Left colon (tissue), 2 donors: ENCODE measurements around the gene FAM210B. TPM values are rescaled to one million over a fixed set of nuclear protein-coding genes. Genes with fewer than 3 reads are reported as not detected.

Source experiments
- ATAC-seq: fragments of 200-7000 bp; cut with Tn5 transposase; one replicate; pipeline ENCODE4 v1.9.1; 2020; ENCODE audit warnings: mild to moderate bottlenecking, moderate library complexity
- DNase-seq, 2 donors: peaks; one replicate each; pipeline ENCODE4 v3.0.0-alpha.2; 2020
- intact Hi-C, 2 donors: fragments of 100-400 bp; cut with DNase I in 1 of 2; cut with micrococcal nuclease in 1 of 2; formaldehyde crosslinking; loops; one replicate each; pipeline versions ENCODE4 v1.11.2 to v1.14.0; 2022; cut with DNase I, micrococcal nuclease
- total RNA-seq, 2 donors: library from RNA; stranded (reverse); fragmentation: NEBNext Ultra II Directional; extraction: Animal tissue kit (Norgen Biotek cat#: 25700); gene quantifications; one replicate each; pipeline ENCODE4 v1.2.1, GENCODE V29; 2021
- donor health status: DM: no; HTN: no; CAD: no.
- donor health status: DM: yes; HTN: yes; CAD: no.

FAM210B gene
- total RNA-seq, 2 donors from 2014 or later = 30.2 to 35.3 TPM

DNA sequence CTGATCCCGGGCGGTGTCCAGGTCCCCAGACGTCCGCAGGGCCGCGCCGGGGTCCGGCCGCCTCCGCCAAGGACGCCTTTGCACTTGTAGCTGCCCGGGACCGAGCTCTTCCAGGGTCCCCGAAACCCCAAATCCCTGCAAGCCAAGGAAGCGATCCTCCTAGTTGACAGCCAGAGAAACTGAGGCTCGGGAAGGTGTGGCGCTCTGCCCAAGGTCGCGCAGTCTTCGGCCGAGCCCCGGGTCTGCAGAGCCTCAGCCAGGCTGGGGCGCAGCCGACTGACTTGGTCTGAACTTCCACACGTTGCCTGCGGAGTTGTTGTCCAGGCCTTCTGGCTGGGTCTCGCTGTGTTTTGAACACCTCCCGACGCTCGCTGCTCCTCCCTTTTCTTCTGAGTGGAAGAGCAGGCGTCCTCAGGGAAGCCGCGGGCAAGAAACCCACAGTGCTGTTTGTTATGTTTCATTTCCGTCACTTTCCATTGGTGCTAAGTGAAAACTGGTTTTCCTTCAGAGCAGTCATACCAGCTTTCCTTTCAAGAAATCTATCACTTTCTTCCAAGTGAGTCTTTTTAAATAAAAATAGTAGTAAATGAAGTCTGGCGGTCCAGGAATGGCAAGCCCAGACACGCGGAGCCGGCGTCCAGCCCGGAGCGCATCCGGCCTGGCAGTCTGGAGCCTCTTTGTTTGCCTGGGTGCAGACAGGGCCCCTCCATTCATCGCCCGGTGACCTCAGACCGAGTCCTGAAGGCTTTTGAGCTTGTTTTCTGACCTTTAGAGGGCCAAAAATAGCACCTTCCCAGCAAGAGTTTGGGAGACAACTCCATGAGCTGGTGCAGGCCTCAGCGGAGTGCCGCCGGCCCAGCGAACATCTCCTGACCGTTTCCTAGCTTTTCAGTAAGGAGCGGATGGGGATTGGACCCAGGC, 698 bp downstream of the FAM210B start:
- intact Hi-C loops = no loop called here
- DNase-seq (peak; percentile 51 to 61), ATAC-seq (peak; percentile 64)

DNA sequence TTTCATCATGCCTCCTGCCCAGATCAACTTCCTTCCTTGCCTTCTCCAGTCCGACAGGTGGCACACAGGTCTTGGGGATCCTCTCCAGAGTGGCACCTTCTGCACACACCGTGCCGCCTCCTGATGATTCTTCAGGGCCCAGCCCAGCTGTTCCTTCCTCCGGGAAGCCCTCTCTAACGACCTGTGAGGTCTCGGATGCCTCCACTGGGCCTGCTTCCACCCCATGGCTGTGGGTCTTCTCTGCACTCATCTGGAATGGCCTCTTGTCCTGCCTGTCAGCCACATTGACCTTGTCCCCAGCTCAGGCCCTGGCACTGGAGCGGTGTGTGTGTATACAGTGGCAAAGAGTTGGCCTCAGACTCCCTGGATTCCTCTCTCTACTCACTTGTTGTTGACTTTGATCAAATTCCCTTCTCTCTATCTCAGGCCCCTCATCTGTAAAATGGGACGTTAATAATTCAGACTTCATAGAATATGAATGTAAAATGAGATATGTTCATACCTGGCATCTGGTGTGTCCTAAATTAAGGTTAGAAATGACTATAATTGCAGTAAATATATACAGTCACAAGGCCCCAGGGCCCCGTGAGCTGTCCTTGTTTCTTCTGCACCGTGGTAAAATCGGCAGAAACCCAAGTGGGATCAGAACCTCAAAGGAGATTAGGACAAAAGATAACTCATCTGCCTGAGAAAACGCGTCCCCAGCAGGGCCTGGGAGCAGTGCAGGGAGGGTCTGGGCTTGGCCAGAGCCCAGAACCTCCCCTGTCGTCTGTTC, 1.5 kb downstream of the FAM210B start:
- intact Hi-C loops = no loop called here

DNA sequence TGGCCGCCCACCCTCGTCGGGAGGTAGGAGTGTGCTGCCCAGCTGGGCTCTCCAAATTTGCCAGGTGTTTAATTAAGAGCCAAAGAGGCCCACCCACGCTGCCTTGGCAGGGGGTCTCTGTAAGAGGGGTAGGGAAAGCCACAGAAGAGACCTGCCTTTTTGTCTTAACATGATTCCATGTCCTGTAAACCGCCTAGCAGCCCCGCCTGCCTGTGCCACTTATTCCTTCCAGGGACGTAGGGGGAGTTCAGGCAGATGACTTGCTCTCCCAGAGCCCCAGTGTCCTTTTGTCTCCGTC, 2.1 kb downstream of the FAM210B start:
- ATAC-seq (no peak), DNase-seq (no peak)
- intact Hi-C loops = no loop called here

More for the DNA sequence above, 1.5 kb downstream of the FAM210B start:
- no peak for ATAC-seq
- DNase-seq = no peak

DNA sequence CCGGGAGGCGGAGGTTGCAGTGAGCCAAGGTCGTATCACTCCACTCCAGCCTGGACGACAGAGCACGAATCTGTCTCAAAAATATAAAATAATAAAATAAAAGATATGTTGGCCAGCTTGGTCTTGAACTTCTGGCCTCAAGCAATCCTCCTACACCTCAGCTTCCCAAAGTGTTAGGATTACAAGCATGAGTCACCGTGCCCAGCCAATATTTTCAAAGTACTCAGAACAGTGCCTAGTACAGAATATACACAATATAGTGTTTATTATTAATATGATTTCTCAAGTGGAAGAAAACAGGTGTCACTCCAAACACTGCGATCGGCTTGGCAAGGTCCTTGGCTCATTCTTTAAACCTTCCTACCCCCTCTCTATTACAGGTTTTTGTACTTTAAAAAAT, 3.1 kb downstream of the FAM210B start:
- DNase-seq = no peak
- intact Hi-C loops = no loop called here
- no peak for ATAC-seq

DNA sequence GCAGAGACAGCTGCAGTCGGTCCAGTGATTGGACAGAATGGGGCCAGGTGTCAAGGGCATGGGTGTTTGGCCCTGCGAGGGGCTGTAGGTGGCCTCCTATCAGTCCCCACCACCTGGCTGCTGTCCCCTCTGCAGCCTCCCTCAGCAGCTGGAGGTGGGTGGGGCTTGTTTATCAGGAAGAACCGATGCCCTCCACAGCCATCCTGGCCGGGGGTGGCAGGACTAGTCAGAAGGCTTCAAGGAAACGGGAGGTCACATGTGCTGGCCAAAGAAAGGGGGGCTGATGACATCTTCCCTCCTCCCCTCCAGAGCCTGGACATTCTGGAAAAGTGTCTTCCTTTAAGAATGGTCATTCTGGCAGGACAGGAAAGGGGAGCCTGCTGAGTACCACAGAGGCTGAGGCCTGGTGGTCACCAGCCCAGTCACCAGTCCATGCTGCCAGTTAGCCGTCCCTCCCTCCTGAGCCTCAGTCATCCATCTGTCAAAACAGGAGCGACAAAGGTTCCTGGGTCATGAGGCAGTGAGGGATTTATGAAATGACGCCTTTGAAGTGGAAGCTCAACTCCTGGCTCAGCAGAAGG, 4.1 kb downstream of the FAM210B start:
- no peak for DNase-seq
- intact Hi-C loops = no loop called here

DNA sequence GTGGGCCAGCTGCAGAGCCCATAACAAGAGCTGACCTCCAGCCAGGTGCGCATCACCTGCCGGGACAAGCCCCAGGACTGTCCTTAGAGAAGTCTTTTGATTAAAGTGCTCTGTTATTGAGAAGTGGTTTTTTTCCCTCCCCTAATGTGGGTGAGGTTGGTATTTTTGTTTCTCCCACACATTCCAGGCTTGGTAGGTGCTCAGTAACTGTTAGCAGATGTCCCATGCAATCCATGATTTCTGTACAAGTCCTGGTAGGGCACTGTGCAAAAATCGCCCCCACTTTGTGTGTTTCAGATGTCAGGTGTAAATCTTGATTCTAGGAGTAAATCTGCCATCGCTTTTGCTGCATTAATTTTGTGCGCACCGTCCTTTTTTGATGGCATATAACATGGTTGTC, 4.7 kb downstream of the FAM210B start:
- ATAC-seq (no peak), DNase-seq (no peak)
- intact Hi-C loops = no loop called here

More for the DNA sequence above, 4.1 kb downstream of the FAM210B start:
- ATAC-seq = no peak

DNA sequence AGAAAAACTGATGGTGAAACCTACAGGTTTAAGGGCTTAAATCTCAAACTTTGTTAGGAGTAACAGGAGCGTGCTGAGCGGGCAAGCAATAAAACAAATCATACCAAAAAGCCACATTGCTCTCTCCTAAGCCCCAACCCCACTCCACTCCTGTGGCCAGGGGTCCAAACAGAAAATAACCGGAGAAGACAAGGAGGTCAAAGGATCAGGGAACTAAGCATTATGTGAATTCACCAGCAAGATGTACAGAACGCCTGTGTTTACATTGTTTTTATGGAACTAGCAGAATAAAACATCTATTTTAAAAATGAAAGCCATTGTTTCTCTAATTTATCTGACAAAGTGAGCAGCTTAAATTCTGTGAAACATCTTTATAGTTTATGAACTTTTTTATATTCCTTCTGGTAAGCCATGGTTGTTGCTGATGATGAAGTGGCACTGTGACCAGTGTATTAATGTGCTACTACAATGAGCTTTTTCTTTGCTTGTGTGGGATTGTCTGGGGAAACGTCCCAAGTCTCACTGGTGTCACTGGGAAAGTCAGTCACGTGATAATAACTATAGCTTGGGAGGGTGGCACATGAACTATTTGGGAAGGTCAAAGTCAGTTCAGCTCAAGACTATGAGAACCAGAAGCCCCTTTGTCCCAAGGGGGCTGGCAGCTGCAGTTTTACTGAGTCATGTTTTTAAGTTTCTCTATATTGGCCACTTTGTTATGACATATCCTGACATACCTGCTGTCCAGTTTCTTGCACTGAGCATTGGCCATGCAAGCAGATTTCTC, 9.8 kb downstream of the FAM210B start:
- ATAC-seq (no peak), DNase-seq (no peak)
- intact Hi-C loops = no loop called here

DNA sequence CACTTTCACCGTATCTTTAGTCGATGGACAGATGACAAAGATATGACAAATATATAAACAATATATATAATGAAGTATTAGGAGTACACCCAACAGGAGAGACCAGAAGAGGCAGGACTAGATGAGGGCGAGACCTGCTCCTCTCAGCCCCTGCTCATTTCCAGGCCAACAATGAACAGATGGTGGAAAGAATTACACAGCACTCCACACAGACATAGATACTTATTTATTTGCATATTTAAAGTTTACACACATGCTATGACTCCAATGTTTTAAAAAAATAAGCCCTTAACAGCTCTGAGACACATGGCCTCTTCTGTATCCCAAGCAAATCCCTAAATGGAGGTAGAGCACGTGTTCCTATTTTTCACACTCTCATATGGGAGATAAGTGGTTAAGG, 10.4 kb downstream of the FAM210B start:
- intact Hi-C loops = no loop called here
- DNase-seq (no peak), ATAC-seq (no peak)

DNA sequence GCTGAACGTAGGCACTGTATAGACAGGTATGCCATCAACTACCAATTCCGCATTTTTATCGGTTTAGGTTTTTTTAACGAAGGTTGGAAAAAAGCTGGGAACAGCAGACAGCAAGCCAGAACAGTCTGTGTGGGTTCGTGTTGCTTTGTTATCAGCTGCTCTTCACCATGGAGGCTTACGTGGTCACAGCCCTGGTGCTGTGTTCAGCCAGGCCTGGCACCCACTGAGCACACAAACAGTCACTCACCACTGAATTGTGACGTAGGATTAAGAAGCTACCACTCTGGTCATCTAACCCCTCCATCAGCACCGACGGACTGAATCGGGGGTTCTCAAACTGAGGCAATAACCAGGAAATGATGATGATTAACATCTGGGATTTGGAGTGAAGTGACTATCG, 13.2 kb downstream of the FAM210B start:
- intact Hi-C loops = no loop called here
- no peak for DNase-seq
- no peak for ATAC-seq

DNA sequence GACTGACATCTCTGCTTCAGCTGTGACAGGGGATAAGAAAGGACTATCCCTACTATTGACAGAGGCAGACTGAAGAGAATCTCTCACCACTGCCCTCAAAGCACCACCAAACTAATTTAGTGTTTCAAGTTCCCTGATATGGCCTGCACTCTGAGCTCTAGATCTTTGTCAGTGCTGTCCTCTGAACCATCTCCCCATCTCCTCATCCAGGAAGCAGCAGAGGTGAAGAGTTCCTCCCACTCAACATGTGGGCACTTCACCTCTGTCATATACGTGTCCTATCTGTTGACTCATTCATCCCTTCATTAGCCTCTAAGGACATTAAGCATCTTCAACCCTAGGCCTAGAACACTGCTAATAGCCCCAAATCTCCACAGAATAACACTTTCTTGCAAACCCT, 14.1 kb downstream of the FAM210B start:
- no peak for ATAC-seq
- no peak for DNase-seq

DNA sequence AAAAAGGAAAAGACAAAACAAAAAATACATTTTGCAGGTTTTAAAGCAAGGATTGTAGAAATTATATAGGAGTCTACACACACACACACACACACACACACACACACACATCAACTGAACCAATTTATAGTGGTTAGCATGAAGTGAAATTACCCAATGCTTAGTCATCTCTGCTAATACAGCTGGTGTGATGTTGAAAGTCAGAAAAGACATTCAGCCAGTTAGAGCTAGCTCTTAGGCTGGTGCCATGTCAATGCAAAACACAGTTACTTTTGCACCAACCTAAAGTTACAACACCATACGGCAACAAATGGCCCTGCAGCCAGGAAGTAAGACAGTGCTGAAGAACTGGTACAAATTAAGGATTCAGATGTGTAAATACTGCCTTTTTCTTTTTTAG, 15.2 kb downstream of the FAM210B start:
- intact Hi-C loops = no loop called here
- ATAC-seq (no peak), DNase-seq (no peak)

More for the DNA sequence above, 14.1 kb downstream of the FAM210B start:
- intact Hi-C loops = no loop called here

DNA sequence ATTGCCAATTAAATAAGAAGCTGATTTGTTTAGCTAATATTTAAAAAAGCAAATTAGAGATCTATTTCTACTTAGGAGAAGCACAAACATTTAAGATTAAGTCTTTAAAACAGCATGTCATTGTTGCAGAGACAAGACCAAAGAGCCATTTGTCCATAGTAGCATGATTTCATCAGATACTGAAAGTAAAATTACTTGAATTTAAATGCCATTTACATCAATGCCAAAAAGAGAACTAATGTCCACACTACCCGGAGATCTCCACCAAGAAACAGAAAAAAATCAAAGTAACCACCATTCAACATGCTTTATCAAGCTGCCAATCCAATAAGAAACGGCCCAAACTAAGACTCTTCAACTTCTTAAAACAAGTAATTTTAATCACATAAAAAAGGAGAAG, 17.6 kb downstream of the FAM210B start:
- ATAC-seq = no peak
- no peak for DNase-seq
- intact Hi-C loops = no loop called here

DNA sequence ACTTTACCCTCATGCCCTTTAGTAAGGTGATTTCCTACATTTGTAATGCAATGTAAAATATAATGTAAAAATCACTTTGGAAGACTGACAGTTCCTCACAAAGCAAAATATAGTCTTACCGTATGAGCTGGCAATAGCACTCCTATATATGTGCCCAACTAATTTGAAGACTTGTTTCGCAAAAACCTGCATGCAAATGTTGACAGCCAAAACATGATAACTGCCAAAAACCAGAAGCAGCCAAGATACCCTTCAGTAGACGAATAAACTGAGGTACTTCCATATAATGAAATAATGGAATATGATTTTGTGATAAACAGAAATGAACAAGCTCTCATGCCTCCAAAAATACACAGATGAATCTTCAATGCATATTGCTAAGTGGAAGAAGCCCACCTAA, 19.6 kb downstream of the FAM210B start:
- intact Hi-C loops = no loop called here
- DNase-seq (no peak), ATAC-seq (no peak)

DNA sequence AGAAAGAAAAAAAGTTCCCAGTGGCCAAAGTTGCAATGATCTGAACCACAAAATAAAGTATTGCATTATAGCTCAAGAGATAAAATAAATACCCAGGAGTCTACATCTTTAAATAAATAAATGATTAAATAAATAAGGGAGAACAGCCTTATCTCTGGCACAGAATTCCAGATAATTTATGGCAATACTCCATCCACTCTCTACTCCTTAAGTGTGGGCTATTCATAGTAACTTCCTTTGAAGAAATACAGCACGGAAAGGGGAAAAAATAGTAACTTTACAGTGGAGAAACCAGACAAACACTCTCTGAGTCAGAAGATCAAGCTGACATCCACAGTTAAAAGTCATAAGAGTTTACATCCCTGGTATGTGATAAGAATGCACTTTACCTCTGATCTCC, 21.6 kb downstream of the FAM210B start:
- DNase-seq = no peak
- ATAC-seq = no peak
- intact Hi-C loops = no loop called here

DNA sequence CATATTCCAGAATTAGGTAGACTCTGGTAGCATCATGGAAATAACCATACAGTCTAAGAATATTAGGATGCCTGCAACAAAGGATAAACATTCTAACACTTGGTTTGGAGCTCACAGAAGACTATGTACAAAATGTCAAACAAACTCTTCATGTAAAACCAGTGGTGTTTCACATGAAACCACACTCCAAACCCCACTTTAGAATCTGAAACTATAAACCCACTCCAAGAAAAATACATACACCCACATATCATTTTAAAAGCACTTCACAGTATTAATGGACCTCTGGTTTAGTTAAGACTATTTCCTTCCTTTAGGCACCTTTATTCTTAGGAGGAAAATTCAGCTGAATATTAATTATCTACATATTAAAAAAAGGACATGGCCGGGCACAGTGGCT, 22.7 kb downstream of the FAM210B start:
- intact Hi-C loops = no loop called here
- ATAC-seq = no peak
- DNase-seq = no peak

DNA sequence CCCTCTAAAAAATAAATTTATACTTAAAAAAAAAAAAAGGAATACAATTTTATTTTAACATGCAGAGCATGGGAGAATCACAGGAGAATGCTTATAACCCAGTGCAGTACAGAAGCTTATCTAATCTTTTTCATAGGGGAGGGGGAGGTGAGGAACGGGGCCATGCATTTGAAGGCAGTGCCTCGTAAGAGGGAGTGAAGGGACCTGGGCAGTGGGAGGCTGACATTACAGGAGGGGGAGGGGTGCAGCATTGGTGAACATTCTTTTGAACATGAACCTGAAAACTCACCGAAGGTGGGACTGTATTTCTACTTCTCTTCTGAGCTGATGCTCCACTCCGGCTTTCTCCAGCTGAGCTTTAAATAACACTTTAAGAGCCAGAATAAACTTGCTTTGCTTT, 23.9 kb downstream of the FAM210B start:
- DNase-seq = no peak

DNA sequence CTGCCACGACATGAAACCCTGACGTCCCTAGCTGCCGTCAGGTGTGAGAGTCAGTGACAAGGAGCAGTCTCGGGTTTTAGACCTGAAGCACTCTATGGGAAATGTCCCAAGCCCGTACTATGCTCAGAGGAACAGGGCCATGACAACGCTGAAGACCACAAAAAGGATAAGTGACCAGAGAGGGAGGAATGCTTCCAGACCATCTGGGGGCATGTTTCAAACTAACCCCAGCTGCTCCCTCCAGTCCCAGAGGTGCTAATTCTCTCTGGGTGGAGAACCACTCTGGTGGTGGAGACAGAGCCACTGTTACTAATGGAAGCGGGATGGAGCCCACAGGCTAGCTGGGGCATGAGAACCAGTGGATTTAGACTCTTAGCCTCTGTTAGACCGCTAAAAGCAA, 24.6 kb downstream of the FAM210B start:
- no peak for ATAC-seq
- DNase-seq = no peak
- intact Hi-C loops = no loop called here

More for the DNA sequence above, 23.9 kb downstream of the FAM210B start:
- ATAC-seq = no peak
- intact Hi-C loops = no loop called here

DNA sequence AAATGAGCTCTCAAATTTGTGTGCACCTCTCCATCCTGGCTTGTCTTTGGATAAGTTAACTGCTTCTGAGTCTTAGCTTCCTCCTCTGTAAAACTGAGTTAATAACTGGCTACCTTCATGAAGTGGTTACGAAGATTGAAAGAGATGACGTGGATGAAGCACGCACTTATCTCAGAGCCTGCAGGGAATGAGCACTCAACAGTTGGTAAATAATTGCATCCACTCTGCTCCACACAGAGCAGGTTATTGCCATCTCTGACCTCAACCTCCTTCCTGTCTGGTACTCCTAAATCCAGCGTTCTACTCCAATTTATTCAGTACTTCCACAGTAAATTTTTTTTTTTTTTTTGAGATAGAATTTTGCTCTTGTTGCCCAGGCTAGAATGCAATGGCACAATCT, 26.4 kb downstream of the FAM210B start:
- intact Hi-C loops = no loop called here
- ATAC-seq = no peak
- no peak for DNase-seq

DNA sequence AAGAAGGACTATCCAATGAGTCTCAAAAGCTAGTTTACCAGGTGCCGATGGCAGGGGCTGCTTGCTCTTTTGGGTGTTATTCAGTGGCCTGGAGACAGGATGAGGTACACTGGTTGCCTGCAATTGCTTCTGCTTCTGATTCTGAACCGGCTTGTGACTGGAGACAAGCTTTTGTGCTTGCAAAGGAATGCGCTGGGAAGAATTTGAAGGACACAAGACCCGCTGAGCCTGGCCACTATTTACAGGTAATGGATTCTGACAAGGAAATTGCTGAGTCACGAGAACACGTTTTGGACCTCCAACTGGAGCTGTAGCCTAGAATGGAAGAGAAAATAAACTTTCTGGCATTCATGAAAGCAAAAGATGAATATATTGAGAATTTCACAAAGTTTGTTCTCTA, 27.4 kb downstream of the FAM210B start:
- no peak for ATAC-seq
- DNase-seq = no peak
- intact Hi-C loops = no loop called here
